Measurements from ENCODE around the gene KCNK4.

The KCNK4 gene

DNA sequence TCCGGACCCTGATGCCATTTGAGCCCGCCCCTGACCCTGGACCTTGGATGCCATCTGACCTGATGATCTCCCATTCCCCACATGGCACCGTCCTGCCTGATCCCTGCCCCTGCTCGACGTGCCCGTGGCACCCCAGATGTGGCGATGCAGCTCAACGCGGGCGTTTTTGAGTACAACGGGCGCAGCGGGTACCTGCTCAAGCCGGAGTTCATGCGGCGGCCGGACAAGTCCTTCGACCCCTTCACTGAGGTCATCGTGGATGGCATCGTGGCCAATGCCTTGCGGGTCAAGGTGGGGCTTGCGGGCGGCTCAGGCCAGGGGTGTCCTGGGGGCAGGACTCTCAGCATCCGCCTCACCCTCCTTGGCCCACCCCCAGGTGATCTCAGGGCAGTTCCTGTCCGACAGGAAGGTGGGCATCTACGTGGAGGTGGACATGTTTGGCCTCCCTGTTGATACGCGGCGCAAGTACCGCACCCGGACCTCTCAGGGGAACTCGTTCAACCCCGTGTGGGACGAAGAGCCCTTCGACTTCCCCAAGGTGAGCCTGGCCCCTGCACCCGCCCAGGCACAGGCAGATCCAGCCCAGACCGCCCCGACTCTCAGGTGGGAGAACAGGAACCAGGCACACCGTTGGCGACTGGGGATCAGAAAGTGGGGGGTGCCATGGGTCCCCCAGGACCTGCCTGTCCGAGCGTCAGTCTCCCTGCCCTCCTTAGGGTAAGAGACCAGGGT lies 28.7 kb upstream of the KCNK4 start:
- no peaks in the 10 kb centered on the region for H3K9me3 ChIP-seq (ENCODE audit: control insufficient read depth, insufficient read depth, low read length)
- no peak for DNase-seq (ENCODE audit: low read depth, low spot score)
- 0 out of 2 replicates have a peak, but pooled peaks cover 1% of the 10 kb centered on the region for H3K4me1 ChIP-seq (ENCODE audit: control insufficient read depth, insufficient read depth, low read length)
- H3K4me3 ChIP-seq (ENCODE audit: low read length) = no peak overlapping the region
- peaks cover 61% of the 10 kb centered on the region for H3K36me3 ChIP-seq (ENCODE audit: control insufficient read depth, insufficient read depth, low read length)
- WGBS (ENCODE audit: insufficient coverage, insufficient read length) = no CpG with 5 or more reads among the region's 42 CpGs
- no peaks in the 10 kb centered on the region for H3K27me3 ChIP-seq (ENCODE audit: control insufficient read depth, insufficient read depth, low read length)
- H3K27ac ChIP-seq (ENCODE audit: low read length) = no peak overlapping the region

DNA sequence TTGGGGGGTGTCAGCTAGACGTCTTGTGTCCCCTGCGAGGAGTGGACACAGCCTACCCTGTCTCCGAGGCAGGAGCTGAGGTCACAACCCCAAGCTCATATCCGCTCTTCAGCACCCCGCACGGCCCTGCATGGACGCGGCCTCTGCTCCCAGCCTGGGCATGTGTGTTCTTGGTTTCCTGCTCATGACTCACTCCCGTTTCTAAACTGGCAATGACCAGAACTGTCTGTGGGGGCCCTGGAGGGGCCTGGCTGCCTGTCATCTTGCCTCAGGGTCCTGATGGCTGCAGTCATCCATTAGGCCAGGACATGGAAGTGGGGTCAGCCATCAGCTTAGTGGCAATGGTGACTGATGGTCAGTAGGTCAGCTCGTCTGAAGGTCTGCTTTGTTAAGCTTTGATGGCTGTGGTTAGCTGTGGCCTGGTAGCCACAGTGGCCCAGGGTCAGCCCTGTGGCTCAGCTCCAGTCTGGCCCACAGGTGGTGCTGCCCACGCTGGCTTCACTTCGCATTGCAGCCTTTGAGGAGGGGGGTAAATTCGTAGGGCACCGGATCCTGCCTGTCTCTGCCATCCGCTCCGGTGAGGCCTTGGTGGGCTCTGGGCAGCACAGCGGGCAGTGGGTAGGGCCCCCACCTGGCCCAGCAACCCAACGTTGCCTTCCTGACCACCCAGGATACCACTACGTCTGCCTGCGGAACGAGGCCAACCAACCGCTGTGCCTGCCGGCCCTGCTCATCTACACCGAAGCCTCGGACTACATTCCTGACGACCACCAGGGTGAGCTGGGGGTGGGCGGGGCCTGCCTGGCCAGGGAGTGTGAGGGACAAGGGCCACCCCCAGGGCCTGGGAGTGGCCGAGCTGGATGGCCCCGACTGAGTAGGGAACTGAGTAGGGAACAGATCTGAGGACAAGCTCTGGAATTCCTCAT lies 27.8 kb upstream of the KCNK4 start:
- H3K9me3 ChIP-seq (ENCODE audit: control insufficient read depth, insufficient read depth, low read length) = no peaks in the 10 kb centered on the region
- no peak for DNase-seq (ENCODE audit: low read depth, low spot score)
- no peaks in the 10 kb centered on the region for H3K27me3 ChIP-seq (ENCODE audit: control insufficient read depth, insufficient read depth, low read length)
- H3K4me1 ChIP-seq (ENCODE audit: control insufficient read depth, insufficient read depth, low read length) = 0 out of 2 replicates have a peak, but pooled peaks cover 1% of the 10 kb centered on the region
- WGBS (ENCODE audit: insufficient coverage, insufficient read length) = no CpG with 5 or more reads among the region's 29 CpGs
- H3K36me3 ChIP-seq (ENCODE audit: control insufficient read depth, insufficient read depth, low read length) = peaks cover 60% of the 10 kb centered on the region
- no peak overlapping the region for H3K27ac ChIP-seq (ENCODE audit: low read length)
- H3K4me3 ChIP-seq (ENCODE audit: low read length) = no peak overlapping the region

DNA sequence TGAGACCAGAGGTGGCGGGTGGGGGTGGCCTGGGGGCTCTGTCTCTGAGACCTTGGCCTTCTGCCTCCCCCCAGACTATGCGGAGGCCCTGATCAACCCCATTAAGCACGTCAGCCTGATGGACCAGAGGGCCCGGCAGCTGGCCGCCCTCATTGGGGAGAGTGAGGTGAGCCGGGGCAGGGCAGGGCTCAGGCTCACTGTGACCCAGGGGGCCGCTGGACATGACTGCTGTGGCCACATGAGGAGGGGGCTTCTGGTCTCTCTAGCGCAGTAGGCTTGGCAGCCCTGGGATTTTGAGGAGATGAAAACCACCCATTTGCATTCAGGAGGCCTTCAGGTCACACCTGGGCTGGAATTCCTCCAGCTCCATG lies 27.2 kb upstream of the KCNK4 start:
- Histone ChIP-seq H3K4me3 (ENCODE audit: low read length) (no peak overlapping the region), H3K27me3 (ENCODE audit: control insufficient read depth, insufficient read depth, low read length) (no peaks in the 10 kb centered on the region), H3K27ac (ENCODE audit: low read length) (no peak overlapping the region), H3K4me1 (ENCODE audit: control insufficient read depth, insufficient read depth, low read length) (0 out of 2 replicates have a peak, but pooled peaks cover 1% of the 10 kb centered on the region), H3K36me3 (ENCODE audit: control insufficient read depth, insufficient read depth, low read length) (peaks cover 54% of the 10 kb centered on the region), H3K9me3 (ENCODE audit: control insufficient read depth, insufficient read depth, low read length) (no peaks in the 10 kb centered on the region)
- DNase-seq (ENCODE audit: low read depth, low spot score) = no peak
- no CpG with 5 or more reads among the region's 8 CpGs for WGBS (ENCODE audit: insufficient coverage, insufficient read length)

DNA sequence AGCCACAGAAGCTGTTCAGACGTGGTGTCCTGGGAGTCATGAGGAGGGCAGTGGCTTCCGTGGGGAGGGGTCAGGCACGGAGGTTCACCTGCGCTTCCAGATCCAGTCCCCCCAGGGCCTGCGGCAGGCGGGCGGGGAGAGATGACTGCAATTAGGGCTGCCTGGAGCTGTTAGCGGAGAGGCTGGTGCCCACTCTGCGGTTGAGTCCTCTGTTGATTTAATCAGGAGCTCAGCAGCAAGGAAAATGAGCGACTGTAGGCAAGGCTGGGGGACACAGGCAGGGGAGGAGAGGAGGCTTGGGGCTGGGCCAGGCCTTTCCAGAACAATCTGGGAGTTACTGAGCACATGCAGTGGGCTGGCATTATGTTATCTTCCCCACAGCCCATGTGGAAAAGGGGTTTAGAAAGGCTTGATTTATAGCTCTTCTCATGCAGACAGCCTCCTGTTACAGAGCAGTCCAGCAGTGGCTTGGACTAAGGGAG lies 26.7 kb upstream of the KCNK4 start:
- Histone ChIP-seq H3K9me3 (ENCODE audit: control insufficient read depth, insufficient read depth, low read length) (no peaks in the 10 kb centered on the region), H3K4me1 (ENCODE audit: control insufficient read depth, insufficient read depth, low read length) (0 out of 2 replicates have a peak, but pooled peaks cover 1% of the 10 kb centered on the region), H3K27me3 (ENCODE audit: control insufficient read depth, insufficient read depth, low read length) (no peaks in the 10 kb centered on the region), H3K4me3 (ENCODE audit: low read length) (no peak overlapping the region), H3K36me3 (ENCODE audit: control insufficient read depth, insufficient read depth, low read length) (peaks cover 49% of the 10 kb centered on the region), H3K27ac (ENCODE audit: low read length) (no peak overlapping the region)
- no peak for DNase-seq (ENCODE audit: low read depth, low spot score)
- WGBS (ENCODE audit: insufficient coverage, insufficient read length) = no CpG with 5 or more reads among the region's 10 CpGs

DNA sequence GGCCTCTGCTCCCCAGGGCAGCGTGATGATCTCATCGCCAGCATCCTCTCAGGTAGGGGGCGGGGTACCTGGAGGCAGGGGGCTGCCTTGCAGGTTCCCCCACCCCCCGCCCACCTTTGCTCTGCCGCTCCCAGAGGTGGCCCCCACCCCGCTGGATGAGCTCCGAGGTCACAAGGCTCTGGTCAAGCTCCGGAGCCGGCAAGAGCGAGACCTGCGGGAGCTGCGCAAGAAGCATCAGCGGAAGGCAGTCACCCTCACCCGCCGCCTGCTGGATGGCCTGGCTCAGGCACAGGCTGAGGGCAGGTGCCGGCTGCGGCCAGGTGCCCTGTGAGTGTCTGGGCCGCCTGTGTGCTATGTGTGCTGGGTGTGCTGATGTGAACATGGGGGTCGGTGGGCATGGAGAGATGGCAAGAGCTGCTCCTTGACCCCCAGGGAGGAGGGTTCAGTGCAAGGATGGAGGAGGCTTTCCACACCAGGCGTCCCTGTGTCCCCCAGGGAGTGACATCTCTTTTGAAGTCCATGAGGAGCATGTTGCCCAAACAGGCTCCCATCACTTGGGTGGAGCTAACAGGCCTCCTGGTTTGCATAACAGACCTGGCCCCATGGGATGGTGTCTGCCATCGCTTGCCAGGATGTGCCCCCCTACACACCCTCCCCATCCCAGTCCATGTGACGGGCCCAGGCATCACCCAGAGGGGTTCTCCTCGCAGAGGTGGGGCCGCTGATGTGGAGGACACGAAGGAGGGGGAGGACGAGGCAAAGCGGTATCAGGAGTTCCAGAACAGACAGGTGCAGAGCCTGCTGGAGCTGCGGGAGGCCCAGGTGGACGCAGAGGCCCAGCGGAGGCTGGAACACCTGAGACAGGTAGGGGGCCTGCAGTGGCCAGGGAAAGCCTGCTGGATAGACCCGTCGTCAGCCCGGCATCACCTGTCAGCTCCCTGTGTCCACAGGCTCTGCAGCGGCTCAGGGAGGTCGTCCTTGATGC lies 25.6 kb upstream of the KCNK4 start:
- no CpG with 5 or more reads among the region's 35 CpGs for WGBS (ENCODE audit: insufficient coverage, insufficient read length)
- peaks cover 40% of the 10 kb centered on the region for H3K36me3 ChIP-seq (ENCODE audit: control insufficient read depth, insufficient read depth, low read length)
- H3K4me1 ChIP-seq (ENCODE audit: control insufficient read depth, insufficient read depth, low read length) = 0 out of 2 replicates have a peak, but pooled peaks cover 1% of the 10 kb centered on the region

DNA sequence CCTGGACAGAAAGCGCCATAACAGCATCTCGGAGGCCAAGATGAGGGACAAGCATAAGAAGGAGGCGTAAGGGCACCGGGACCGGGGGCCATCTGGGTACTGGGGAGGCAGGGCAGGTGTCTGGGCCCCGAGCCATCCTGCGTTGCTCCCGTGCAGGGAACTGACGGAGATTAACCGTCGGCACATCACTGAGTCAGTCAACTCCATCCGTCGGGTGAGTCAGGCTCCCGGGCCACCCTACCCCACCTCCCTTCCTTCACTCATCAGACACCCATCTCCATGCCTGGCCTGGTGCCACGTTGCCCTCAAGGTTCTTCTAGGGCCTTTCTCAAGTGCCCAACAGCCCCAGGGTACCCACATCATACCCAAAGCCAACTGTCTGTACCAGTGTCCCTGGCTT lies 24.8 kb upstream of the KCNK4 start:
- WGBS (ENCODE audit: insufficient coverage, insufficient read length) = no CpG with 5 or more reads among the region's 15 CpGs
- Histone ChIP-seq H3K27ac (ENCODE audit: low read length) (no peak overlapping the region), H3K27me3 (ENCODE audit: control insufficient read depth, insufficient read depth, low read length) (no peaks in the 10 kb centered on the region), H3K9me3 (ENCODE audit: control insufficient read depth, insufficient read depth, low read length) (no peaks in the 10 kb centered on the region), H3K4me3 (ENCODE audit: low read length) (no peak overlapping the region), H3K36me3 (ENCODE audit: control insufficient read depth, insufficient read depth, low read length) (peaks cover 37% of the 10 kb centered on the region), H3K4me1 (ENCODE audit: control insufficient read depth, insufficient read depth, low read length) (0 out of 2 replicates have a peak, but pooled peaks cover 1% of the 10 kb centered on the region)
- no peak for DNase-seq (ENCODE audit: low read depth, low spot score)

More for the DNA sequence above, 25.6 kb upstream of the KCNK4 start:
- no peak for DNase-seq (ENCODE audit: low read depth, low spot score)
- Histone ChIP-seq H3K27ac (ENCODE audit: low read length) (no peak overlapping the region), H3K27me3 (ENCODE audit: control insufficient read depth, insufficient read depth, low read length) (no peaks in the 10 kb centered on the region), H3K9me3 (ENCODE audit: control insufficient read depth, insufficient read depth, low read length) (no peaks in the 10 kb centered on the region), H3K4me3 (ENCODE audit: low read length) (no peak overlapping the region)

DNA sequence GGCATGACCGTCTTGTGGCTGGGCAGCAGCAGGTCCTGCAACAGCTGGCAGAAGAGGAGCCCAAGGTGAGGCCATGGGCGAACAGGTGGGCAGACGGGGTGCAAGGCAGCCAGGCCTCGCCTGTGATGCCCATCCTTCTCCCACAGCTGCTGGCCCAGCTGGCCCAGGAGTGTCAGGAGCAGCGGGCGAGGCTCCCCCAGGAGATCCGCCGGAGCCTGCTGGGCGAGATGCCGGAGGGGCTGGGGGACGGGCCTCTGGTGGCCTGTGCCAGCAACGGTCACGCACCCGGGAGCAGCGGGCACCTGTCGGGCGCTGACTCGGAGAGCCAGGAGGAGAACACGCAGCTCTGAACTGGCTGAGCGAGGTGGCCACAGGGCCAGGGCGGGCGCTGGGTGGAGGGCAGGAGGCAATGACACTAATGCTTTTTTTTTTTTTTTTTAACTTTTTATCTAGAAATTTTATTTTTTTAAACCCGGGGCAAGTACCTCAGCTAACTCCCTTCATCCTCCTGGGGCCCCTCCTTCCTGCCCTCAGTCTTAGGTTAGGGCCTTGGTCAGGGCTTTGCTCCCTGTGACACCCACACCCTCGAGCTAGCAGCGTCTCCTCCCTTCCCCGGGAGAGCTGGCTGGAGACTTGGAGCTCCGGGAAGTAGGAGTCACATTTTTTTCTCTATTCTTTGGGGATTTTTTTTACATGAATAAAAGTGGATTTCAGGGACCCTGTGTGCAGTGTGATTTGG lies 23.7 kb upstream of the KCNK4 start:
- Histone ChIP-seq H3K4me3 (ENCODE audit: low read length) (no peak overlapping the region), H3K4me1 (ENCODE audit: control insufficient read depth, insufficient read depth, low read length) (0 out of 2 replicates have a peak, but pooled peaks cover 1% of the 10 kb centered on the region)

DNA sequence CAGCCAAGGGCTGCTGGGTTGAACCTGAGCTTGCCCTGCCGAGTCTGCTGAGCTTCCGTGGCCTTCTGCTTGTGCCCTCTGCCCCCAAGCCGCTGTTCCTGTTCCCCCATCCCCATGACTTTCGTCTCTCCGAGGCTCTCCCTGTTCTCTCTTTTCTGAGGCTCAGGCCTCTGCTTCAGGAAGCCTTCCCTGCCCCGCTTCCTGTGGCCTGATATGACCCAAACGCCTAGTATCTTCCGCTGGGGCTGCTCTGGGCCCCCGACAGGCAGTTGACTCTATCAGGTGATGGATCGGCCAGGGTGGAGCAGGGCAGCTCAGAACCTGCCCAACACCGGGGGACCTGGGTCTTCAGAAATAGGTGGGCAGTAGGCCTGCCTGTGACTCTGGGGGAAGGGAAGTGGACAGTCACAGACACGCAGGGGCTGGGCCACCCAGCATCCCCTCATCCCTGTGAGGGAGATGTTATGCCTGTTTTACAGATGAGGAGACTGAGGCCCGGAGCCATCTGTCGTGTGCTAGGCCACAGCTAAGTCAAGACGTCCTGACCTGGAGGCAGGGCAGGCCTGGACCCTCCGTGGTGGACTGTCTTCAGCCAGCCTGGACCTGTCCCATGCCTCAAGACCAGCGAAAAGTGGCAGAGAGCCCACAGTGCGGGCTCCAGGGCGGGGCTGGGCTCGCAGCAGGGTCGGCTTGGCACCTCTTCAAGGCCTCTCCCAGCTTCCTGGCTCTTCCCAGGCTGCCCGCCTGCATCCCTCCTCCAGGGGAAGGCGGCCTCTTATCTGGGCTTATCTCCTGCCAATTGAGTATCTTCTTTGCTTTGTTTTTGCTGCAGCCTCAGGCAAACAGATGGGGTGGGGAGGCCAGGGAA lies 22.8 kb upstream of the KCNK4 start:
- 0 out of 2 replicates have a peak, but pooled peaks cover 1% of the 10 kb centered on the region for H3K4me1 ChIP-seq (ENCODE audit: control insufficient read depth, insufficient read depth, low read length)
- H3K9me3 ChIP-seq (ENCODE audit: control insufficient read depth, insufficient read depth, low read length) = no peaks in the 10 kb centered on the region
- no peak for DNase-seq (ENCODE audit: low read depth, low spot score)
- peaks cover 27% of the 10 kb centered on the region for H3K36me3 ChIP-seq (ENCODE audit: control insufficient read depth, insufficient read depth, low read length)
- no peaks in the 10 kb centered on the region for H3K27me3 ChIP-seq (ENCODE audit: control insufficient read depth, insufficient read depth, low read length)
- no peak overlapping the region for H3K27ac ChIP-seq (ENCODE audit: low read length)
- no CpG with 5 or more reads among the region's 23 CpGs for WGBS (ENCODE audit: insufficient coverage, insufficient read length)
- H3K4me3 ChIP-seq (ENCODE audit: low read length) = no peak overlapping the region; the same call in 1 of the 2 replicates

More for the DNA sequence above, 23.7 kb upstream of the KCNK4 start:
- H3K27ac ChIP-seq (ENCODE audit: low read length) = no peak overlapping the region
- H3K9me3 ChIP-seq (ENCODE audit: control insufficient read depth, insufficient read depth, low read length) = no peaks in the 10 kb centered on the region
- no CpG with 5 or more reads among the region's 27 CpGs for WGBS (ENCODE audit: insufficient coverage, insufficient read length)
- no peak for DNase-seq (ENCODE audit: low read depth, low spot score)
- H3K36me3 ChIP-seq (ENCODE audit: control insufficient read depth, insufficient read depth, low read length) = peaks cover 31% of the 10 kb centered on the region
- H3K27me3 ChIP-seq (ENCODE audit: control insufficient read depth, insufficient read depth, low read length) = no peaks in the 10 kb centered on the region

Data from iPS DF 6.9 (cell line).